CD4-positive, alpha-beta T cell (primary cell): ENCODE results near the gene PIKFYVE. TPM values are rescaled to one million over a fixed set of nuclear protein-coding genes. Genes with fewer than 3 reads are reported as not detected.
"Not testable (repeated sequence)": the region's sequence is repeated elsewhere in the genome, so short reads cannot be mapped to it uniquely, and the experiment has no call there.

Experiments used
- ATAC-seq: fragments of 200-7000 bp; cut with Tn5 transposase; one replicate; pipeline ENCODE4 v1.10.0; 2022; ENCODE audit warnings: mild to moderate bottlenecking; ENCODE audit not compliant: poor library complexity
- CTCF ChIA-PET: fragments of 350-600 bp; sonication (Branson Sonifier 250); formaldehyde crosslinking; loops from one replicate; lab custom pipeline; 2021; ENCODE audit warnings: antibody characterized with exemption, inconsistent platforms; lab: Charles Lee
- POLR2A ChIA-PET: fragments of 350-600 bp; sonication (Branson Sonifier 250); formaldehyde crosslinking; loops from one replicate; lab custom pipeline; 2021; ENCODE audit warnings: antibody characterized with exemption, inconsistent platforms; lab: Charles Lee
- DNase-seq, 14 experiments: peaks; one replicate each; pipeline ENCODE4 v3.0.0-alpha.2; 2013 to 2020; ENCODE audit warnings: mixed read lengths in 2 of 14
- H3K27ac ChIP-seq, 2 donors: one replicate each; pipeline versions ENCODE4 v1.5.1 to v1.7.0; 2013; ENCODE audit warnings: low read length in 2 of 2, low read depth in 1 of 2, mild to moderate bottlenecking in 1 of 2
- H3K27me3 ChIP-seq, 2 experiments: 1 replicate in 1 of 2; 2 replicates in 1 of 2; pipeline versions ENCODE4 v1.6.1 to v1.7.0; 2013; ENCODE audit warnings: low read length in 2 of 2, control low read depth in 1 of 2, mild to moderate bottlenecking in 1 of 2, moderate library complexity in 1 of 2; ENCODE audit not compliant: insufficient read depth in 2 of 2, control insufficient read depth in 1 of 2
- H3K36me3 ChIP-seq: one replicate; pipeline ENCODE4 v1.6.1; 2013; ENCODE audit warnings: low read length, control low read depth; ENCODE audit not compliant: insufficient read depth
- H3K4me1 ChIP-seq: one replicate; pipeline ENCODE4 v1.6.1; 2013; ENCODE audit warnings: low read length, control low read depth; ENCODE audit not compliant: insufficient read depth
- H3K4me3 ChIP-seq: one replicate; pipeline ENCODE4 v1.5.1; 2013; ENCODE audit warnings: mild to moderate bottlenecking, low read length, moderate library complexity
- H3K9me3 ChIP-seq, 2 experiments: 1 replicate in 1 of 2; 2 replicates in 1 of 2; pipeline versions ENCODE4 v1.6.1 to v1.7.0; 2013; ENCODE audit warnings: low read length in 2 of 2, mild to moderate bottlenecking in 2 of 2, control low read depth in 1 of 2, moderate library complexity in 1 of 2; ENCODE audit not compliant: control insufficient read depth in 1 of 2, insufficient read depth in 1 of 2
- H3K27ac Mint-ChIP-seq: one replicate; pipeline ENCODE4 v1.8.0; 2020; ENCODE audit warnings: mixed read lengths
- H3K27me3 Mint-ChIP-seq: one replicate; pipeline ENCODE4 v1.8.0; 2021; ENCODE audit warnings: mixed read lengths
- H3K36me3 Mint-ChIP-seq: one replicate; pipeline ENCODE4 v1.8.0; 2021; ENCODE audit warnings: low read depth, mixed read lengths
- H3K4me1 Mint-ChIP-seq: one replicate; pipeline ENCODE4 v1.8.0; 2021; ENCODE audit warnings: low read depth, mixed read lengths
- H3K4me3 Mint-ChIP-seq: one replicate; pipeline ENCODE4 v1.8.0; 2020; ENCODE audit warnings: mild to moderate bottlenecking, mixed read lengths
- H3K9me3 Mint-ChIP-seq: one replicate; pipeline ENCODE4 v1.8.0; 2020; ENCODE audit warnings: mixed read lengths
- CTCF ChIP-seq: fragments of 200-600 bp; IDR thresholded peaks from one replicate; pipeline ENCODE4 v1.8.0; 2022; ENCODE audit warnings: antibody characterized with exemption, mild to moderate bottlenecking
- intact Hi-C, 2 experiments: fragments of 100-400 bp; cut with DNase I in 1 of 2; cut with micrococcal nuclease in 1 of 2; formaldehyde crosslinking; loops; one replicate each; pipeline versions ENCODE4 v1.15.1 to v1.9.0; 2023 to 2025; cut with DNase I, micrococcal nuclease
- total RNA-seq, 174 experiments: library from RNA in 2 of 174; stranded (reverse) in 2 of 174; gene quantifications; one replicate each; pipeline ENCODE4 v1.2.3 and lab custom pipeline; 2021 to 2026

Gene PIKFYVE
- total RNA-seq, 2 experiments from 2014 or later: 29.3 to 29.9 TPM

- intact Hi-C loops: no loop called here
- TF ChIP-seq CTCF: no peak
These were observed 86.9 kb downstream of the PIKFYVE start for GRCh38 chr2:208352644-208353567.

GRCh38 chr2:208354964-208355381, 88.9 kb downstream of the PIKFYVE start:
- intact Hi-C loops: no loop called here
- CTCF ChIA-PET: interaction anchor here (1.3 kb wide), 1 partner anchor 8 kb away, joined by 4 read pairs; no protein-coding TSS in a partner anchor
- Mint-ChIP-seq H3K27ac (no peak overlapping the region), H3K36me3 (peaks cover 78% of the 10 kb centered on the region), H3K9me3 (no peaks in the 10 kb centered on the region), H3K4me3 (no peak overlapping the region), H3K4me1 (no peaks in the 10 kb centered on the region), H3K27me3 (no peaks in the 10 kb centered on the region)
- no peak for ATAC-seq
- DNase-seq: no peak
- Histone ChIP-seq H3K4me1 (peaks cover 4% of the 10 kb centered on the region), H3K36me3 (peaks cover 58% of the 10 kb centered on the region), H3K4me3 (no peak overlapping the region), H3K27ac (no peak overlapping the region), H3K27me3 (no peaks in the 10 kb centered on the region), H3K9me3 (peaks cover 0 to 6% of the 10 kb centered on the region in 2 experiments)
- POLR2A ChIA-PET: interaction anchor here (0.8 kb wide), 1 partner anchor 17 kb away, joined by 3 read pairs; no protein-coding TSS in a partner anchor
- no peak for TF ChIP-seq CTCF

More at GRCh38 chr2:208352644-208353567, 86.9 kb downstream of the PIKFYVE start:
- no peaks in the 10 kb centered on the region for H3K9me3 ChIP-seq
- Mint-ChIP-seq H3K27ac (no peak overlapping the region), H3K4me3 (no peak overlapping the region), H3K36me3 (peaks cover 91% of the 10 kb centered on the region), H3K4me1 (no peaks in the 10 kb centered on the region), H3K9me3 (no peaks in the 10 kb centered on the region), H3K27me3 (no peaks in the 10 kb centered on the region)
- DNase-seq: no peak
- no peak overlapping the region for H3K27ac ChIP-seq
- no peaks in the 10 kb centered on the region for H3K4me1 ChIP-seq
- no peaks in the 10 kb centered on the region for H3K27me3 ChIP-seq
- POLR2A ChIA-PET: no interaction called here
- H3K36me3 ChIP-seq: peaks cover 77% of the 10 kb centered on the region
- no peak overlapping the region for H3K4me3 ChIP-seq
- CTCF ChIA-PET: no interaction called here
- ATAC-seq: no peak

- peak overlapping the region; percentile 76 for H3K27ac Mint-ChIP-seq
- H3K4me3 Mint-ChIP-seq, DNase-seq, POLR2A ChIA-PET, H3K4me3 ChIP-seq, H3K27ac ChIP-seq, intact Hi-C loops, H3K9me3 Mint-ChIP-seq, H3K4me1 Mint-ChIP-seq, ATAC-seq, H3K4me1 ChIP-seq, H3K27me3 Mint-ChIP-seq, H3K27me3 ChIP-seq: not testable (repeated sequence)
- Histone ChIP-seq H3K9me3 (peaks cover 0 to 18% of the 10 kb centered on the region in 2 experiments), H3K36me3 (peaks cover 44% of the 10 kb centered on the region)
- CTCF ChIA-PET: interaction anchor here (1.3 kb wide), 1 partner anchor 10 kb away, joined by 4 read pairs; no protein-coding TSS in a partner anchor
- peaks cover 67% of the 10 kb centered on the region for H3K36me3 Mint-ChIP-seq
These were observed 90.4 kb downstream of the PIKFYVE start for GRCh38 chr2:208356420-208356819.
